IPS-18c (cell line): ENCODE data around the gene ANK3.

ENCODE experiments used
- H3K4me3 ChIP-seq: 2 replicates; pipeline ENCODE4 v1.7.0; 2013; ENCODE audit warnings: low read depth, mild to moderate bottlenecking, low read length, moderate library complexity; ENCODE audit not compliant: insufficient read depth
- H3K9me3 ChIP-seq: one replicate; pipeline ENCODE4 v1.6.1; 2013; ENCODE audit warnings: mild to moderate bottlenecking, low read length, moderate library complexity; ENCODE audit not compliant: control insufficient read depth, insufficient read depth

ANK3 gene

DNA sequence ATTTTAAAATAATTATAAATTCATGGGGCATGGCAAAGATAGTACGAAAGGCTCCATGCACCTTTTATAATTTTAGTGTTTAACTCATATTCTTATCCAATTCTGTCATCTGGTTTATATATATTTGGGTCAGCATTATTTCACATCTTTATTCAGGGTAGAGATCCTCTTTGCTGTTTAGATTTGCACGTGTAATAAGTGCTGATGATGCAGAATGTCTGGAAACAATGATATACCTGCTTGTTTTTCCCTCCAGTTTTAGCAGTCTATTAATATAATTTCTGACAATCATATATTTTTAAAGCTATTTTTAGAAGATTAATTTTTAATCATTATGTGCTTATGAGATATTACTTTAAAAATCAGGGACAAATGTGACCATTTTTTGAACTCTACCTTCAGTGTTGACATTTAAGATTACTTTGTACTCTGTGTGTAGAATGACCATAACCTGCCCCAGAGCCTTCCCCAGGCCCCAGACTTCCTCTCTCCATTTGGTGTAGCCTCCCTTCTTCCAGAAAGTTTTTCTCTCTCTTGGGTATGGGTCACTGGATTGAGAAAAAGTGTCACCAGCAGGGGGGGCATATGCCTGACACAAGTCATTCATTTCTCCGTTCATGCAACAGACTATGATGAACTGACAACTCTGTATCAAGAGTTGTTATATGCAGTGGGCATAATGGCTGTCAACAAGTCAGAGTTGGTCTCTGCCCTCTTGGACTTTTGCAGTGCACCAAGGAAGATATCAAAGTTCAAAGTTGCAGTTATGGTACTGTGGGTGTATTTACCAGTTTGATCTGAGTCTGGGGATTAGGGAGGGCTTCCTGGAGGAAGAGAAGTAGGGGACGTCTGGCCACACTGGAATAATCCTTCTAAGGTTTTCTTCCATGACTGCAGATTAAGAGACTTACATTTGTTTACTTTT lies 290.7 kb downstream of the ANK3 start:
- no peaks in the 10 kb centered on the region for H3K9me3 ChIP-seq
- H3K4me3 ChIP-seq: no peak overlapping the region

DNA sequence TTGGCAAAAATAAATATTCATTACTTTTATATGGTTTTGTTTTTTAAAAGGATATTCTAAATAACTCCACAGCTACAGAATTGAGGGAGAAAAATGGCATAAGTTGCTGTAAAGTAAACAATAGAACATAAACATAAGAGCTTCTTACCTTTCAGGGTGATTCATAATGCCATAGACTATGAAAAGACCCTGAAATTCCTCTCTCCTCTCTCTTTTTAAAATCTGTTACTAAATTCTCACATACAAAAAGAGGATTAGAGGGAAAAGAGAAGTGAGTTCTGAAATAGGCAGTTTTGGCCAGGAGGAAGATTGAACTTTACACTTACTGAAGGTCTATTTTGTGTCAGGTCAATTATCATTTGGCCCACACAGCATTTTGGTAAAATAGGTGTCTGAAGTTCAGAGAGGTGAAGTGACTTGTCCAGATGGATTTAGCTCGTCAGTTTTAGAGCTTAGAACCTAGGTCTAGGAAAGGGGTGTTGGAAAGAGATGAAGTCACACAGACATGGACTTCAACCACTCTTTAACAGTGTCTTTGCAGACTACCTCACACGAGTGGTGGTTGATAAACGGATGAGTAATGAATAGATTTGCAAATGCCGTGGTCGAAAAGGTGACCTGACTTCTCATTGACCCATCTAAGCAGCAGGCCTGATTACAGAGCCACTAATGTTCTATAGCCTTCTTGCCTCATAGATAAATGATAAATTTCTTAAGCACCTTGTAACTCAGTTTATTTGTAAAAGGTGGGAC lies 292.7 kb downstream of the ANK3 start:
- no peaks in the 10 kb centered on the region for H3K9me3 ChIP-seq
- H3K4me3 ChIP-seq: no peak overlapping the region

DNA sequence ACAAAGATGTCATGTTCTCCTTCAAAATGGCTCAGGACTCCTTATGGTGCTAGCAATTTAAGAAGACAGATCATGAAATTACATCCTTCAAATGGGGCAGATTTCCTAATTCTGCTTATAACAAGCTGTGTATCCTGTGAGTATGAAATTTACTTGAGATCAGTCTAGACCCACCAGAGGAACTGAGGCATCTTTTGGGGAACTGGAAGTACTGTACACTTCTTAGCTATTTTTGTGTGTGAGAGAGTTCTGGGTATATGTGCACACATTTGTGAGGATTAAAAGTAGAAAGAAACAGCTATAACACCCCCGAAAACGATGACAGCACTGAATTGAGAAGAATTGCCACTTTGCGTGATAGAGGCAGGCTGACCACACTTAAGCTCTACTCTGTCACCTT lies 296.4 kb downstream of the ANK3 start:
- Histone ChIP-seq H3K9me3 (no peaks in the 10 kb centered on the region), H3K4me3 (no peak overlapping the region)

DNA sequence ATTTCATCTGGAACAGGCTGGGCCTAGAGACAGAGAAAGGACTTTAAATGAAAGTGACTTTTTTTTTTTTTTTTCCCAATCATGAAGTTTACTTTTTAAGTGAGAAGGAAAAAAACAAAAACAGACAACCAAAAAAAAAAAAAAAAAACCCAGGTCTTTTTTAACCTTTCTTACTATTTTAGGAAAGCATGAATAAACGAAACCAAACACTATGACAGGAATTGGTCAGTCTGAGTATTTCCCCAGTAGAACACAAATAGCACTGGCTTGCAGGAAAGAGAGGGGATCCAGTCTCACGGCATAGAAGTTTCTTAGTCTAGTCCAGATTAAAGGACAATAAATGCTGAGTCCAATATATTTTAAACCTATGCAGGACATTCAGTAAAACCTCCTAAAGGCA lies 302.8 kb downstream of the ANK3 start:
- Histone ChIP-seq H3K4me3 (no peak overlapping the region), H3K9me3 (no peaks in the 10 kb centered on the region)

GRCh38 chr10:60086421-60086820 lies 303.3 kb downstream of the ANK3 start:
- no peak overlapping the region for H3K4me3 ChIP-seq
- H3K9me3 ChIP-seq: no peaks in the 10 kb centered on the region

DNA sequence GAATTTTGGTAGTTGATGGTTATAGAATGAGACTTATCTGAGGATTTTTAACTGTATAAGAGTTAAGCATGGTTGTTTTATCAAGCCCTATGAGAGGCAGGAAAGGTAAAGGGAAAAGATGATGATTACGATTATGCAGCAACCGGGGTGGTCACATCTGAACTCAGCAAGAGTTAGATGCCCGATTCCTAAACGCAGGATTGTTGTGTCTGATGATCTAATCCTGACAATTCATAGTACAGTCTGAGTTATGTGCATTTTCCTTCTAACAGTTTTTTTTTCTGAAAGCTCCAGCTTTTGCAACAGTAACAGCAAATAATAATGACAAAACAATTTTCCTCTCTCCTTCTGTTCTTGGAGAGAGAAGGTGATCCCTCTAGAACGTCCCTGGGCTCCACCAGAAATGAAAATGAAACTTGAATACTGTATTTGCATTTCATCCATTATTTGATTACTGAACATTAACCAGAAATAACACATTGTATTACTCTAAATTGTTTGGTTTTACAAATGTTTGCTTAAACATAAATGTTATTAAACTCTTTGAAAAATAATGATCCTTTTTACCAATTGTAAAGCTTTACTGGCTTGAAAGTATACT lies 306.8 kb downstream of the ANK3 start:
- no peaks in the 10 kb centered on the region for H3K9me3 ChIP-seq
- H3K4me3 ChIP-seq: no peak overlapping the region

DNA sequence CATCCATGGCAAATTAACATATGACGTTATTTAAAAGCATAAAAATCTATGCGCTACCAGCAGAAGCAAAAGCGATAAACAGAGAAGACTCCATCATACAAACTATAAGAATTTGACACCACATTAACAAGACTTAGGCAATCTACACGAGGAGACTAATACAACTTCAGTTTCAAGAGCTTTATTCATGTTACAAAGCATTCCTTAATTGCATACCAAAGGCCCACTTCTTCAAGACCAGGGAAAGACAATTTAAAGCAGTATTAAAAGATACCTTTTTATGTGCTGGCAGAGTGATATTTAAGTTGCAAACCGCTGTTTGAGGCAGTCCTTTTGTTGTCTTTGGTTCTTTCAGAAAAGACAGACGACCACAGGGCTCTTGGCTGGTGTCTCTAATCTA lies 307.3 kb downstream of the ANK3 start:
- no peak overlapping the region for H3K4me3 ChIP-seq
- no peaks in the 10 kb centered on the region for H3K9me3 ChIP-seq

DNA sequence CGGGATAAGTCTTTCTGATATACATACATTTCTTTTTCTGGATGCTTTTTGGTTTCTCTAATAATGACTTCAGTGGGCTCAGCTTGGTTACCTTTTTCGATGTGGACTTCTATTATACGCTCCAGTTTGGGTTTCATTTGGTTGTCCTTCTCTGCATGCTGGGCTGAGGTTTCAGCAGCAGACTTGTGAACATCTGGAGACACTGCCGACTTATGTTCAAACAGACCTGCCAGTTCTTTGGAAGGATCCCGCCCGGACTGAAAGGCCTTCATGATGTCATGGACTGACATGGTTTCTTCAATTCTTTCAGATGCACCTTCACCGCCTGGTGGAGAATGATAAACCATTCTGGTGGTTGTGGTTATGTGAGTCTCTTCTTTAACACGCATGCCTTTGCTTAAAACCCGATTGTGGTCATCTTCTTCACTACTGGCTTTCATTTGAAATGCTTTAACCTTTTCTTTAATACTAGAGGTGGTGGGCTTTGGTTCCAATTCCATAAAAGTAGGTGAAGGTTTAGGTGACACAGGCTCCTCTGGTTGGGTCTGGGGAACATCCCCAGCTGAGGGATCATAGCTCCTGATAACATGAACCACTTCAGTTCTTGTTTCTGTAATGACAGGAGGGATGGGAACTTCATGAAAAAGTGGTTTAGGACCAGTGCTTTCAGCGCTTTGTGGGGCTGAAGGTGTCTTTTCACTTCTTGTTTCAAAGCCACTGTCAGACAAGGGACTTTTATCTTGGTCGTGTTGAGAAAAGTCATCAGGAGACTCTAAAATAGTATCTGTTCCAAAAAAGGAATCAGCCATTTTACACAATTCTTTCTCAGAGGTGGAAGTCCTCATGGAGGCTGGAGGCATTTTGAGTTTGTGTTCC lies 315.7 kb downstream of the ANK3 start:
- no peak overlapping the region for H3K4me3 ChIP-seq
- no peaks in the 10 kb centered on the region for H3K9me3 ChIP-seq

DNA sequence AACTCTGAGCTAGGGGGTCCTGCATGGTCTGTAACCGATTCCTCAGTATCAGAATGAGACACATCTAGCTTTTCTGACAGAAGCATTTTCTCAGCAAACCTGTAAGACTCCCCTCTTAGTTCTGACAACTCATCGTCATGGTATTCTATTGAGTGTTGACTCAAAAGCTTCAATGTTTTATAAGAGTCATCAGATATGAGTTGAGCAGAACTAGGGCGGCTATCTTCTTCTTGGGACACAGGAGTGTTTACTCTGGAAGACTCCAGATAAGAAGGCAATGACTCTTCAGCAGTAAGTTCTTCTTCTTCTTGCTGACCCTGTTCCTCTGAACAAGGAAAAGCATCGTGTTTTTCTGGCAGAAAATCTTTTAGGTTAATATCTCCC lies 316.3 kb downstream of the ANK3 start:
- H3K9me3 ChIP-seq: no peaks in the 10 kb centered on the region
- no peak overlapping the region for H3K4me3 ChIP-seq

GRCh38 chr10:60069311-60069710 lies 320.4 kb downstream of the ANK3 start:
- H3K4me3 ChIP-seq: no peak overlapping the region

DNA sequence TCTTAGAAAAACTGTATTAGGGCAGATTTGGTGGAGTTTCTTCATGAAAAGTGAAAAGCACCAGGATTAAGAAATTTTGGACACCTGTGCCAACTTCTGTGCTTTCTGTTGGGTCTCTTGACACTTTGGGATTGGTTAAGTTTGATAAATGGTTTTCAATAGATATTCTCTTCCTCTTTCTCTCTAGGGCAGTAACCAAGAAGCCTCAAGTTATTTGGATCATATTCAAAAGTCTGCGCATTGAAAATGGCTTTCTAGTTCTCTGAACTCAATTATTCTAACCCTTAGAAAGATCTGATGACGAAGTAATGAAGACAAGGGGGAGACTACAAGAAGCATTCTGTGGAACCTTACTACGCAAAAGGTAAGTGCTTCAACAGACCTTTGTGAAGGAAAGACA lies 339.3 kb downstream of the ANK3 start:
- H3K9me3 ChIP-seq: no peaks in the 10 kb centered on the region

More at GRCh38 chr10:60069311-60069710, 320.4 kb downstream of the ANK3 start:
- H3K9me3 ChIP-seq: no peaks in the 10 kb centered on the region

GRCh38 chr10:60048091-60048501 lies 341.6 kb downstream of the ANK3 start:
- Histone ChIP-seq H3K9me3 (no peaks in the 10 kb centered on the region), H3K4me3 (no peak overlapping the region)

More for the DNA sequence above, 339.3 kb downstream of the ANK3 start:
- H3K4me3 ChIP-seq: no peak overlapping the region

DNA sequence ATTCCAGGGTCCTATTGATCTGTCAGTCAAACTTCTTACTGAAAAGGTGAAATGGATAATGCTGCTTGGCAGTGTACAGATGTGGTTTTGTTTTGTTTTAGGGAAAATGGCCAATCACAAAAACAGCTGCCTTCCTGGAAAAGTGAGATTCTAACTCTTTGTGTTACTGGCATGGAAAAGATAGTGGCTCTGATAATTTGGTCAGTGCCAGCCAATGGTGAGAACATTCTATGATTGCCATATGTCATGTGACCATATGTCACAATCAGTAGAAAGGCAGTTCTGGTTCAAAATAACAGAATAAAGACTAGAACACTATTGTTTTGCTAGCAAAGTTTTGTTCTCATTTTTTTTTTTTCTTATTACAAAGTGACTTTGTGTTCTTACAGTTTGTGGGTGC lies 344.1 kb downstream of the ANK3 start:
- Histone ChIP-seq H3K9me3 (no peaks in the 10 kb centered on the region), H3K4me3 (no peak overlapping the region)

DNA sequence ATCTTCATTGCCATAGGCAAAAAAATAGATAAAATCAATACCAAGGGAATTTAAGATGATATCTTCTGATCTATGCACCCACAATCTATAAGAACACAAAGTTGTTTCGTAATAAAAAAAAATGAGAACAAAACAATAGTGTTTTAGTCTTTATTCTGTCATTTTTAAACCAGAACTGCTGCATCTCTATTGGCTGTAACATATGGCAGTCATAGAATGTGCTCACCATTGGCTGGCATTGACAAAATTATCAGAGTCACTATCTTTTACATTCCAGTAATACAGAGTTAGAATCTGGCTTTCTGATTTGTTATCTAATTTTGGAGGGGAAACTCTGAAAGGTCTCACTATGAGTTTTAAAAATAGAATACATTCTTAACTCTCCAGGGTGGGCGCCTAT lies 344.7 kb downstream of the ANK3 start:
- H3K4me3 ChIP-seq: no peak overlapping the region
- H3K9me3 ChIP-seq: no peaks in the 10 kb centered on the region

GRCh38 chr10:60044242-60044641 lies 345.4 kb downstream of the ANK3 start:
- H3K9me3 ChIP-seq: no peaks in the 10 kb centered on the region
- H3K4me3 ChIP-seq: no peak overlapping the region

GRCh38 chr10:60043561-60044241 lies 346.0 kb downstream of the ANK3 start:
- H3K9me3 ChIP-seq: no peaks in the 10 kb centered on the region
- no peak overlapping the region for H3K4me3 ChIP-seq

DNA sequence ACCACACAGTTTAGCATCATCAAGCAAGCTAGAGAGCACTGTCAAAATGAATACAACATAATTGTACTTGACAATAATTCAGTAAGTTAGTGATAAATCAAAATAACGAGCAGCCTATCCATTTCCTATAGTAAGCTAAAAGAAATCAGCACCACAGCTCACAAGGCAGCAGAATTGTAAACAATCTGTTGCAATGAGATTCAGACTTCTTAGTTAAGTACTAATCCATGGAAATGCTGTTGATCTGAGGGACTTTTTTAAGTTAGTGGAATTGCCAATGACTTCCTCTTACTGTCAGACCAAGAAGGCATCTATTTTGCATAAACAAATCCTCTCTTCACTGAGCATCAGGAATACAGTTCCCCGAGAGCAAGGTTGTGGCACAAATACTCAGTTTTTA lies 346.8 kb downstream of the ANK3 start:
- no peaks in the 10 kb centered on the region for H3K9me3 ChIP-seq
- H3K4me3 ChIP-seq: no peak overlapping the region
